Cortex of kidney (tissue), 1 donor: ENCODE results near the gene SLC25A1.

Experiments used
- DNase-seq: peaks from one replicate; lab custom pipeline; 2025; lab: John Stamatoyannopoulos, UW

Gene SLC25A1

GRCh38 chr22:19180740-19181410 is 2.3 kb upstream of the SLC25A1 start:
- DNase-seq: no peak

- no peak for DNase-seq
Measured at GRCh38 chr22:19180234-19180633, 1.7 kb upstream of the SLC25A1 start.

GRCh38 chr22:19179497-19180048 is 1.0 kb upstream of the SLC25A1 start:
- no peak for DNase-seq

- DNase-seq: no peak
Measured at GRCh38 chr22:19178065-19178656, 375 bp downstream of the SLC25A1 start.

GRCh38 chr22:19177164-19178064 is 1.1 kb downstream of the SLC25A1 start:
- no peak for DNase-seq

GRCh38 chr22:19176732-19177131 is 1.8 kb downstream of the SLC25A1 start:
- DNase-seq: no peak

- DNase-seq: no peak
Measured at GRCh38 chr22:19176175-19176643, 2.3 kb downstream of the SLC25A1 start.

GRCh38 chr22:19175602-19176174 is 2.8 kb downstream of the SLC25A1 start:
- no peak for DNase-seq

- DNase-seq: no peak
Measured at GRCh38 chr22:19175026-19175601, 3.4 kb downstream of the SLC25A1 start.

- no peak for DNase-seq
Measured at GRCh38 chr22:19174106-19175025, 4.2 kb downstream of the SLC25A1 start.

- no peak for DNase-seq
Measured at GRCh38 chr22:19173047-19174035, 5.2 kb downstream of the SLC25A1 start.

GRCh38 chr22:19172213-19173046 is 6.1 kb downstream of the SLC25A1 start:
- DNase-seq: no peak

- DNase-seq: no peak
Measured at GRCh38 chr22:19169947-19170318, 8.6 kb downstream of the SLC25A1 start.

- no peak for DNase-seq
Measured at GRCh38 chr22:19169002-19169946, 9.3 kb downstream of the SLC25A1 start.

GRCh38 chr22:19168088-19168890 is 10.2 kb downstream of the SLC25A1 start:
- no peak for DNase-seq

- no peak for DNase-seq
Measured at GRCh38 chr22:19167106-19167869, 11.2 kb downstream of the SLC25A1 start.
